UCSD-AML1 (cell line): ENCODE data around the gene TGFBR3.

Experiments
- DNase-seq: peaks from one replicate; lab custom pipeline; 2025; ENCODE audit not compliant: unreplicated experiment; lab: John Stamatoyannopoulos, UW

Gene TGFBR3

GRCh38 chr1:91783423-91784170, 102.4 kb downstream of the TGFBR3 start:
- DNase-seq, result no peak

GRCh38 chr1:91781901-91782622, 103.9 kb downstream of the TGFBR3 start:
- DNase-seq, result no peak

- no peak for DNase-seq
Measured at GRCh38 chr1:91781371-91781825, 104.6 kb downstream of the TGFBR3 start.

- DNase-seq, result no peak
Measured at GRCh38 chr1:91779548-91780021, 106.4 kb downstream of the TGFBR3 start.

- DNase-seq, result no peak
Measured at GRCh38 chr1:91778964-91779363, 107.0 kb downstream of the TGFBR3 start.

GRCh38 chr1:91777630-91778300, 108.2 kb downstream of the TGFBR3 start:
- no peak for DNase-seq

GRCh38 chr1:91777196-91777595, 108.8 kb downstream of the TGFBR3 start:
- no peak for DNase-seq

- DNase-seq, result no peak
Measured at GRCh38 chr1:91776068-91776794, 109.7 kb downstream of the TGFBR3 start.

GRCh38 chr1:91775227-91775626, 110.7 kb downstream of the TGFBR3 start:
- no peak for DNase-seq

GRCh38 chr1:91774520-91775203, 111.3 kb downstream of the TGFBR3 start:
- DNase-seq, result no peak

GRCh38 chr1:91771717-91772116, 114.2 kb downstream of the TGFBR3 start:
- no peak for DNase-seq

GRCh38 chr1:91770667-91771268, 115.2 kb downstream of the TGFBR3 start:
- DNase-seq, result no peak

- DNase-seq, result no peak
Measured at GRCh38 chr1:91769742-91770141, 116.2 kb downstream of the TGFBR3 start.

- no peak for DNase-seq
Measured at GRCh38 chr1:91768786-91769725, 116.9 kb downstream of the TGFBR3 start.

- DNase-seq, result no peak
Measured at GRCh38 chr1:91768120-91768519, 117.8 kb downstream of the TGFBR3 start.

- DNase-seq, result no peak
Measured at GRCh38 chr1:91766883-91767282, 119.1 kb downstream of the TGFBR3 start.

GRCh38 chr1:91765880-91766443, 120.0 kb downstream of the TGFBR3 start:
- no peak for DNase-seq

GRCh38 chr1:91765293-91765692, 120.7 kb downstream of the TGFBR3 start:
- DNase-seq, result no peak
